ENCODE results near the gene CASP3. TPM values are rescaled to one million over a fixed set of nuclear protein-coding genes. Genes with fewer than 3 reads are reported as not detected.
"Not testable (repeated sequence)": the region's sequence is repeated elsewhere in the genome, so short reads cannot be mapped to it uniquely, and the experiment has no call there.

Gene CASP3
- total RNA-seq, 3 donors from 2014 or later: 29.7 to 48.6 (median 37.8) TPM

- H3K36me3 ChIP-seq (ENCODE audit: low read depth): peaks cover 5% of the 10 kb centered on the region
- H3K4me1 ChIP-seq (ENCODE audit: low read depth): no peaks in the 10 kb centered on the region
- no peak for ATAC-seq
- no peaks in the 10 kb centered on the region for H3K9me3 ChIP-seq
- no peak for DNase-seq
- H3K4me3 ChIP-seq: no peak overlapping the region
- TF ChIP-seq, protein P1, sequence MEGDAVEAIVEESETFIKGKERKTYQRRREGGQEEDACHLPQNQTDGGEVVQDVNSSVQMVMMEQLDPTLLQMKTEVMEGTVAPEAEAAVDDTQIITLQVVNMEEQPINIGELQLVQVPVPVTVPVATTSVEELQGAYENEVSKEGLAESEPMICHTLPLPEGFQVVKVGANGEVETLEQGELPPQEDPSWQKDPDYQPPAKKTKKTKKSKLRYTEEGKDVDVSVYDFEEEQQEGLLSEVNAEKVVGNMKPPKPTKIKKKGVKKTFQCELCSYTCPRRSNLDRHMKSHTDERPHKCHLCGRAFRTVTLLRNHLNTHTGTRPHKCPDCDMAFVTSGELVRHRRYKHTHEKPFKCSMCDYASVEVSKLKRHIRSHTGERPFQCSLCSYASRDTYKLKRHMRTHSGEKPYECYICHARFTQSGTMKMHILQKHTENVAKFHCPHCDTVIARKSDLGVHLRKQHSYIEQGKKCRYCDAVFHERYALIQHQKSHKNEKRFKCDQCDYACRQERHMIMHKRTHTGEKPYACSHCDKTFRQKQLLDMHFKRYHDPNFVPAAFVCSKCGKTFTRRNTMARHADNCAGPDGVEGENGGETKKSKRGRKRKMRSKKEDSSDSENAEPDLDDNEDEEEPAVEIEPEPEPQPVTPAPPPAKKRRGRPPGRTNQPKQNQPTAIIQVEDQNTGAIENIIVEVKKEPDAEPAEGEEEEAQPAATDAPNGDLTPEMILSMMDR (IDR thresholded peaks at IDR 0.05): no peak
- intact Hi-C loops (cut with DNase I, micrococcal nuclease): no loop called here
These were observed 12.3 kb downstream of the CASP3 start for GRCh38 chr4:184636897-184637296.

GRCh38 chr4:184636144-184636543 lies 13.1 kb downstream of the CASP3 start:
- Histone ChIP-seq H3K4me3 (no peak overlapping the region), H3K36me3 (ENCODE audit: low read depth) (peaks cover 5% of the 10 kb centered on the region), H3K9me3 (no peaks in the 10 kb centered on the region), H3K4me1 (ENCODE audit: low read depth) (no peaks in the 10 kb centered on the region)
- DNase-seq: no peak
- intact Hi-C loops (cut with DNase I, micrococcal nuclease): no loop called here
- TF ChIP-seq, protein P1 (IDR thresholded peaks at IDR 0.05): no peak
- no peak for ATAC-seq

DNA sequence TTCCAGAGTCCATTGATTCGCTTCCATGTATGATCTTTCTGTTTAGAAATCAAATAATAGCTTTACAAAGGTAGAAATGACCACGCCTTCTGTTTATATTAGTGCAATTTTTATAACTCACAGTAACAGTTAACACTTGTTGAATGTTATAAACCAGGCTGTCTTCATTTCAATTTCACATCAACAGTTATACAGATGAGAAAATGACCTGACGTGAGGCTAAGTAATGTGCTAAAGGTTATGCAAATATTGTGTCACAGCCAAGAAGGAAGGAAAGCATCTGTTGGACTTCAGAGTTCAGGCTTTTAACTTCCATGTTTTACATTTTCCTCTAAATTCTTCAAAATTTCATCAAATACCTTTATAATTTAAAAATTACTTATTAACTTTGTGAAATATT lies 13.9 kb downstream of the CASP3 start:
- H3K36me3 ChIP-seq (ENCODE audit: low read depth): peaks cover 5% of the 10 kb centered on the region
- DNase-seq (peak in 1 of 3 donors; percentile 16), ATAC-seq (peak; percentile 87)
- H3K4me1 ChIP-seq (ENCODE audit: low read depth): no peaks in the 10 kb centered on the region
- no peaks in the 10 kb centered on the region for H3K9me3 ChIP-seq
- TF ChIP-seq, protein P1 (IDR thresholded peaks at IDR 0.05): no peak
- H3K4me3 ChIP-seq: no peak overlapping the region
- intact Hi-C loops (cut with DNase I, micrococcal nuclease): no loop called here

DNA sequence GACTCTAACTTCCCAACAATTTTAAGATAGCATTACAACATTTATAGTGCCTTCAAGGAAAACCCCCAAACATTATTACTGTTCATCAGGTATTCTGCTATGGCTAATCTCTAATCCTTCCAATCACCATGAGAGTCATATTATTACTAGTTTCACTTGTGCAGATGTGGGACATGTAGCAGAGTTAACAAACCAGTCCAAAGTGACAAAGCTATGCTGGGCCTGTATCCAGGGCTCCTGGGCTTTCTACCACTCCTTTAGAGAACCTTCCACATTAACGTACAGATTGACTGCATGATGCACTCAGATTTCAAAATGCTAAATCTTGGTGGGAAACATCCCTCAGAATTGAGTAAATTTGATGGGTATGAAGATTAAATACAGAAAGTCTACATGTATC lies 16.4 kb downstream of the CASP3 start:
- no peak overlapping the region for H3K4me3 ChIP-seq
- no peak for DNase-seq
- no peak for ATAC-seq
- no peaks in the 10 kb centered on the region for H3K9me3 ChIP-seq
- intact Hi-C loops (cut with DNase I, micrococcal nuclease): no loop called here
- TF ChIP-seq, protein P1 (IDR thresholded peaks at IDR 0.05): no peak
- no peaks in the 10 kb centered on the region for H3K4me1 ChIP-seq (ENCODE audit: low read depth)
- peaks cover 5% of the 10 kb centered on the region for H3K36me3 ChIP-seq (ENCODE audit: low read depth)

GRCh38 chr4:184628103-184628502 lies 21.1 kb downstream of the CASP3 start:
- DNase-seq: no peak
- no peaks in the 10 kb centered on the region for H3K9me3 ChIP-seq
- ATAC-seq: no peak
- no peak overlapping the region for H3K4me3 ChIP-seq
- TF ChIP-seq, protein P1 (IDR thresholded peaks at IDR 0.05): no peak
- intact Hi-C loops (cut with DNase I, micrococcal nuclease): no loop called here
- H3K4me1 ChIP-seq (ENCODE audit: low read depth): no peaks in the 10 kb centered on the region
- no peaks in the 10 kb centered on the region for H3K36me3 ChIP-seq (ENCODE audit: low read depth)

- H3K36me3 ChIP-seq (ENCODE audit: low read depth); H3K4me3 ChIP-seq; intact Hi-C loops (cut with DNase I, micrococcal nuclease); ATAC-seq; H3K9me3 ChIP-seq; DNase-seq; H3K4me1 ChIP-seq (ENCODE audit: low read depth): not testable (repeated sequence)
These were observed 23.3 kb downstream of the CASP3 start for GRCh38 chr4:184625783-184626596.

Measured in mucosa of descending colon (tissue), 3 donors.